Spleen (tissue), 7 donors: ENCODE measurements around the gene NT5C1A.

Source experiments
- POLR2A ChIP-seq, 3 donors: fragments of 450-650 bp; IDR thresholded peaks; one replicate each; pipeline ENCODE4 v1.5.1; 2017; ENCODE audit warnings: antibody characterized with exemption in 3 of 3, mild to moderate bottlenecking in 1 of 3
- POLR2AphosphoS5 ChIP-seq, 3 donors: sonication (generic); formaldehyde crosslinking; IDR thresholded peaks; one replicate each; pipeline ENCODE4 v1.5.1; 2017; ENCODE audit warnings: antibody characterized with exemption in 3 of 3
- TF ChIP-seq, protein P1 (sequence below), 11 experiments: fragments of 200-600 bp in 7 of 11; fragments of 450-650 bp in 4 of 11; sonication (generic) in 4 of 11; IDR thresholded peaks in 8 of 11; conservative IDR thresholded peaks in 3 of 11; 1 replicate in 7 of 11; 2 replicates in 4 of 11; pipeline versions ENCODE4 v1.4.0 to v1.8.0; 2016 to 2021; ENCODE audit warnings: antibody characterized with exemption in 11 of 11, inconsistent platforms in 4 of 11, mild to moderate bottlenecking in 1 of 11
- donor health status: DM: no; HTN: no; CAD: no; lungs with moderate emphysema.
- donor health status: DM: no; HTN: no; CAD: no.
- donor health status: DM: no; HTN: no; CAD: no.

DNA sequence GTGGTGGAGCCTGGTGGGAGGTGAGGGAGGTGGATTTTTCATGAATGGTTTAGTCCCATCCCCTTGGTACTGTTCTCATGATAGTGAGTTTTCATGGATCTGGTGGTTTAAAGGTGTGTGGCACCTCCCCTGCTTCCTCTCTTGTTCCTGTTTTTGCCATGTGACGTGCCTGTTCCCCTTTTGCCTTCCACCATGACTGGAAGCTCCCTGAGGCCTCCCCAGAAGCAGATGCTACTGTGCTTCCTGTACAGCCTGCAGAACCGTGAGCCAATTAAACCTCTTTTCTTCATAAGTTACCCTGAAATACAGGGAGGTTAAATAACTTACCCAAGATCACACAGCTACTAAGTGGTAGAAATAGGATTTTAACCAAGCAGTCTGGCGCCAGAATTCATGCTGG is 28.2 kb downstream of the NT5C1A start:
- TF ChIP-seq, protein P1, sequence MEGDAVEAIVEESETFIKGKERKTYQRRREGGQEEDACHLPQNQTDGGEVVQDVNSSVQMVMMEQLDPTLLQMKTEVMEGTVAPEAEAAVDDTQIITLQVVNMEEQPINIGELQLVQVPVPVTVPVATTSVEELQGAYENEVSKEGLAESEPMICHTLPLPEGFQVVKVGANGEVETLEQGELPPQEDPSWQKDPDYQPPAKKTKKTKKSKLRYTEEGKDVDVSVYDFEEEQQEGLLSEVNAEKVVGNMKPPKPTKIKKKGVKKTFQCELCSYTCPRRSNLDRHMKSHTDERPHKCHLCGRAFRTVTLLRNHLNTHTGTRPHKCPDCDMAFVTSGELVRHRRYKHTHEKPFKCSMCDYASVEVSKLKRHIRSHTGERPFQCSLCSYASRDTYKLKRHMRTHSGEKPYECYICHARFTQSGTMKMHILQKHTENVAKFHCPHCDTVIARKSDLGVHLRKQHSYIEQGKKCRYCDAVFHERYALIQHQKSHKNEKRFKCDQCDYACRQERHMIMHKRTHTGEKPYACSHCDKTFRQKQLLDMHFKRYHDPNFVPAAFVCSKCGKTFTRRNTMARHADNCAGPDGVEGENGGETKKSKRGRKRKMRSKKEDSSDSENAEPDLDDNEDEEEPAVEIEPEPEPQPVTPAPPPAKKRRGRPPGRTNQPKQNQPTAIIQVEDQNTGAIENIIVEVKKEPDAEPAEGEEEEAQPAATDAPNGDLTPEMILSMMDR (IDR thresholded peaks at IDR 0.05 in 8 of 11, conservative IDR thresholded peaks at IDR 0.05 in 3 of 11), result no peak
- no peak for TF ChIP-seq POLR2AphosphoS5 (IDR thresholded peaks at IDR 0.05)
- TF ChIP-seq POLR2A (IDR thresholded peaks at IDR 0.05), result no peak
